HEK293T (cell line): ENCODE measurements around the gene MICAL2.

Experiments
- CTCF ChIA-PET: fragments of 350-600 bp; formaldehyde crosslinking; extraction: SDS; loops from one replicate; lab custom pipeline; 2021; ENCODE audit warnings: antibody characterized with exemption, inconsistent platforms; lab: Yijun Ruan, JAX
- POLR2A ChIA-PET: fragments of 350-600 bp; formaldehyde crosslinking; extraction: SDS; loops from one replicate; lab custom pipeline; 2020; ENCODE audit warnings: antibody characterized with exemption, inconsistent platforms; lab: Yijun Ruan, JAX
- DNase-seq: peaks from one replicate; pipeline ENCODE4 v3.0.0; 2012; ENCODE audit warnings: mixed read lengths; ENCODE audit errors: extremely low spot score
- ARNT ChIP-seq: fragments of 450-650 bp; IDR thresholded peaks from 2 replicates; pipeline ENCODE4 v1.6.1; 2017; ENCODE audit warnings: mild to moderate bottlenecking
- BHLHE40 ChIP-seq: fragments of 450-650 bp; IDR thresholded peaks from 2 replicates; pipeline ENCODE4 v1.6.1; 2016; ENCODE audit warnings: mild to moderate bottlenecking, moderate library complexity, borderline replicate concordance
- CTBP1 ChIP-seq: fragments of 450-650 bp; IDR thresholded peaks from 2 replicates; pipeline ENCODE4 v1.6.1; 2016; ENCODE audit warnings: borderline replicate concordance
- ELF4 ChIP-seq: fragments of 450-650 bp; IDR thresholded peaks from 2 replicates; pipeline ENCODE4 v1.6.1; 2017; ENCODE audit warnings: antibody characterized with exemption
- FOXA1 ChIP-seq: fragments of 450-650 bp; IDR thresholded peaks from 2 replicates; pipeline ENCODE4 v1.6.1; 2016; ENCODE audit warnings: mild to moderate bottlenecking
- FOXK2 ChIP-seq: fragments of 450-650 bp; IDR thresholded peaks from 2 replicates; pipeline ENCODE4 v1.6.1; 2016; ENCODE audit warnings: mild to moderate bottlenecking
- FOXM1 ChIP-seq: fragments of 450-650 bp; IDR thresholded peaks from 2 replicates; pipeline ENCODE4 v1.6.1; 2017; ENCODE audit warnings: mild to moderate bottlenecking, borderline replicate concordance
- HDGF ChIP-seq: fragments of 450-650 bp; IDR thresholded peaks from 2 replicates; pipeline ENCODE4 v1.6.1; 2017; ENCODE audit warnings: antibody characterized with exemption, borderline replicate concordance
- L3MBTL2 ChIP-seq: fragments of 450-650 bp; conservative IDR thresholded peaks from 2 replicates; pipeline ENCODE4 v1.6.1; 2016; ENCODE audit warnings: mild to moderate bottlenecking
- LEF1 ChIP-seq: fragments of 450-650 bp; IDR thresholded peaks from 2 replicates; pipeline ENCODE4 v1.6.1; 2017; ENCODE audit warnings: mild to moderate bottlenecking, borderline replicate concordance
- NFRKB ChIP-seq: fragments of 450-650 bp; IDR thresholded peaks from 2 replicates; pipeline ENCODE4 v1.6.1; 2016; ENCODE audit warnings: mild to moderate bottlenecking, moderate library complexity
- SP1 ChIP-seq: fragments of 450-650 bp; IDR thresholded peaks from 2 replicates; pipeline ENCODE4 v1.6.1; 2017
- SUZ12 ChIP-seq: fragments of 450-650 bp; IDR thresholded peaks from 2 replicates; pipeline ENCODE4 v1.6.1; 2016; ENCODE audit warnings: mild to moderate bottlenecking
- TARDBP ChIP-seq: fragments of 450-650 bp; IDR thresholded peaks from 2 replicates; pipeline ENCODE4 v1.6.1; 2016
- ZNF384 ChIP-seq: fragments of 450-650 bp; IDR thresholded peaks from 2 replicates; pipeline ENCODE4 v1.6.1; 2016
- TF ChIP-seq, protein P1 (sequence below): fragments of 450-650 bp; IDR thresholded peaks from 2 replicates; pipeline ENCODE4 v1.6.1; 2016

MICAL2 gene

DNA sequence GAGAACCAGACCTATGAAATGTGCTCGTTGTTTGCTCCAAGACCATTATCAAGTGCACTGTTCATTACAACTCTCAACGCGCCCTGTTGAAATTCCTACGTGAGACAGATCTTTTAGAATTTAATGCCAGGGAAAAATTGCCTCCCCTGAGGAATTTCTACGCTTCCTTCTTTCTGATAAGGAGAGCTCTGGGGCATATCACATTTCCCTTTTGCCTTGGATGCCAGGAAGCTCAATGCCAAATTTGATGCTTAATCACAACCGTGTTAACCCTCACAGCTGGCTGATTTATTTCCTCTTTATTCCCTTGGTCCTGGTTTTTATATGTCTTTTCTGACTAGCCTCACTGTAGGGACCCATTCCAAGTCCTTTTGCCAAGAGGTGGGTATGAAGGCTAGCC lies 109.4 kb downstream of the MICAL2 start:
- TF ChIP-seq NFRKB, result no peak
- TF ChIP-seq FOXK2, result no peak
- no peak for TF ChIP-seq ZNF384
- no peak for TF ChIP-seq SUZ12
- TF ChIP-seq, protein P1, sequence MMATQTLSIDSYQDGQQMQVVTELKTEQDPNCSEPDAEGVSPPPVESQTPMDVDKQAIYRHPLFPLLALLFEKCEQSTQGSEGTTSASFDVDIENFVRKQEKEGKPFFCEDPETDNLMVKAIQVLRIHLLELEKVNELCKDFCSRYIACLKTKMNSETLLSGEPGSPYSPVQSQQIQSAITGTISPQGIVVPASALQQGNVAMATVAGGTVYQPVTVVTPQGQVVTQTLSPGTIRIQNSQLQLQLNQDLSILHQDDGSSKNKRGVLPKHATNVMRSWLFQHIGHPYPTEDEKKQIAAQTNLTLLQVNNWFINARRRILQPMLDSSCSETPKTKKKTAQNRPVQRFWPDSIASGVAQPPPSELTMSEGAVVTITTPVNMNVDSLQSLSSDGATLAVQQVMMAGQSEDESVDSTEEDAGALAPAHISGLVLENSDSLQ, result no peak
- TF ChIP-seq ARNT, result no peak
- no peak for TF ChIP-seq HDGF
- TF ChIP-seq L3MBTL2, result no peak
- TF ChIP-seq TARDBP, result no peak
- no peak for TF ChIP-seq FOXM1
- TF ChIP-seq FOXA1, result no peak
- TF ChIP-seq SP1, result no peak
- no peak for TF ChIP-seq ELF4
- TF ChIP-seq LEF1, result no peak
- no peak for DNase-seq
- ChIA-PET POLR2A (no interaction called here), CTCF (interaction anchor here (1.9 kb wide), 1 partner anchor 17 kb away, joined by 7 read pairs; no protein-coding TSS in a partner anchor)

- POLR2A ChIA-PET, result no interaction called here
- CTCF ChIA-PET, result interaction anchor here (1.9 kb wide), 1 partner anchor 16 kb away, joined by 7 read pairs; no protein-coding TSS in a partner anchor
Observed at GRCh38 chr11:12220305-12220704, 109.9 kb downstream of the MICAL2 start.

DNA sequence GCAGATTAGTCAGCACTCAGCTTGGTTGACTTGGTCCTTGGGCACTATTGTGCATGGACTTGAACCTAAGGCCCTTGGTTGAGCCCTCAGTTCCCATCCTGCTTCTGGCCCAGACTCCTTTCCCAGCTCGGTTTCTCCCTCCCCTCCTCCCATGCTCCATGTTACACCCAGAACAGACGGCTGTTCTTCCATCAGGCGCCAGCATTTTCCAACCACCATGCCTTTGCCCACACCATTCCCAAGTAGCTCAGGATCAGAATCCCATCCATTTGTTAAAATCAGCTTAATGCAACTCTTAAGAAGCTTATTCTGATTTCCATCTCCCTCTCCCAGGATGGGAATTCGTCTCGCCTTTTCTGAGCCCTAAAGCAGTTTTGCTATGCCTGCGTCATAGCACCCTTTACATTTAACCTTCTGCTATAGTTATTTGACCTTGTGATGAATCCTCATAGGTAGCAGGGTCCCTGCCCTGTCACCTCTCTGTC lies 110.7 kb downstream of the MICAL2 start:
- DNase-seq, result no peak
- ChIA-PET CTCF (no interaction called here), POLR2A (no interaction called here)
- no peak for TF ChIP-seq FOXK2
- TF ChIP-seq SUZ12, result no peak
- TF ChIP-seq FOXM1, result no peak
- TF ChIP-seq ARNT, result no peak
- TF ChIP-seq TARDBP, result no peak
- no peak for TF ChIP-seq HDGF
- no peak for TF ChIP-seq LEF1
- no peak for TF ChIP-seq BHLHE40
- no peak for TF ChIP-seq L3MBTL2
- no peak for TF ChIP-seq FOXA1
- TF ChIP-seq, protein P1, result no peak

More at GRCh38 chr11:12220305-12220704, 109.9 kb downstream of the MICAL2 start:
- DNase-seq, result no peak
- TF ChIP-seq TARDBP (no peak), HDGF (no peak), L3MBTL2 (no peak), FOXA1 (no peak), ARNT (no peak), ZNF384 (no peak), NFRKB (no peak), ELF4 (no peak), CTBP1 (no peak), FOXK2 (no peak), BHLHE40 (no peak), LEF1 (no peak), SP1 (no peak)
- TF ChIP-seq, protein P1, result no peak

GRCh38 chr11:12222055-12222792 lies 111.8 kb downstream of the MICAL2 start:
- no peak for DNase-seq
- ChIA-PET POLR2A (no interaction called here), CTCF (no interaction called here)
- TF ChIP-seq FOXM1, result no peak
- TF ChIP-seq CTBP1, result no peak
- TF ChIP-seq FOXA1, result no peak
- TF ChIP-seq, protein P1, result no peak
- TF ChIP-seq SUZ12, result no peak
- no peak for TF ChIP-seq ELF4
- TF ChIP-seq TARDBP, result no peak
- TF ChIP-seq FOXK2, result no peak
- no peak for TF ChIP-seq LEF1
- no peak for TF ChIP-seq L3MBTL2
- no peak for TF ChIP-seq BHLHE40
- TF ChIP-seq NFRKB, result no peak
- no peak for TF ChIP-seq ARNT
- TF ChIP-seq ZNF384, result no peak
- TF ChIP-seq HDGF, result no peak
- TF ChIP-seq SP1, result no peak
